DOHH2 (cell line): Measurements from ENCODE around the gene SAMD1.

ENCODE experiments used
- H3F3A ChIP-seq: fragments of 200-600 bp; sonication (generic), shearing (Covaris generic); 2 replicates; pipeline ENCODE4 v1.6.0; 2016; ENCODE audit warnings: antibody characterized with exemption, mild to moderate bottlenecking; ENCODE audit not compliant: control insufficient read depth, insufficient read depth
- H3K27ac ChIP-seq: fragments of 200-600 bp; sonication (generic); 2 replicates; pipeline ENCODE4 v1.5.1; 2014; ENCODE audit warnings: low read depth, mild to moderate bottlenecking, low read length, moderate library complexity
- H3K27me3 ChIP-seq: fragments of 200-600 bp; sonication (generic); 2 replicates; pipeline ENCODE4 v1.6.1; 2014; ENCODE audit warnings: mild to moderate bottlenecking, low read length, mixed read lengths; ENCODE audit not compliant: control insufficient read depth
- H3K36me3 ChIP-seq: fragments of 200-600 bp; sonication (generic); 2 replicates; pipeline ENCODE4 v1.6.1; 2014; ENCODE audit warnings: mild to moderate bottlenecking, low read length, moderate library complexity, mixed read lengths; ENCODE audit not compliant: control insufficient read depth
- H3K4me1 ChIP-seq: fragments of 200-600 bp; sonication (generic); 2 replicates; pipeline ENCODE4 v1.6.1; 2014; ENCODE audit warnings: mild to moderate bottlenecking, low read length, mixed read lengths; ENCODE audit not compliant: control insufficient read depth
- H3K4me2 ChIP-seq: fragments of 200-600 bp; sonication (generic); 2 replicates; pipeline ENCODE4 v1.6.0; 2014; ENCODE audit warnings: mild to moderate bottlenecking, low read length, moderate library complexity
- H3K4me3 ChIP-seq: fragments of 200-600 bp; sonication (generic); 2 replicates; pipeline ENCODE4 v1.5.1; 2014; ENCODE audit warnings: mild to moderate bottlenecking, low read length, mixed read lengths
- H3K79me2 ChIP-seq: fragments of 200-600 bp; sonication (generic); 2 replicates; pipeline ENCODE4 v1.6.1; 2014; ENCODE audit warnings: mild to moderate bottlenecking, low read length, mixed read lengths; ENCODE audit not compliant: control insufficient read depth
- H3K9me2 ChIP-seq: fragments of 200-600 bp; sonication (generic); replicated peaks from 2 replicates; pipeline ENCODE4 v1.6.1; 2014; ENCODE audit warnings: mild to moderate bottlenecking, low read length, mixed read lengths; ENCODE audit not compliant: control insufficient read depth
- H3K9me3 ChIP-seq: fragments of 200-600 bp; sonication (generic); 2 replicates; pipeline ENCODE4 v1.6.1; 2014; ENCODE audit warnings: antibody characterized with exemption, low read length, mixed read lengths; ENCODE audit not compliant: control insufficient read depth, insufficient read depth
- H4K20me1 ChIP-seq: fragments of 200-600 bp; sonication (generic); 2 replicates; pipeline ENCODE4 v1.6.0; 2014; ENCODE audit warnings: low read depth, mild to moderate bottlenecking, antibody characterized with exemption, low read length, moderate library complexity; ENCODE audit not compliant: control insufficient read depth, insufficient read depth
- EZH2phosphoT487 ChIP-seq: fragments of 200-600 bp; sonication (generic); IDR thresholded peaks from 2 replicates; pipeline ENCODE4 v1.6.1; 2017; ENCODE audit warnings: borderline replicate concordance, mild to moderate bottlenecking, antibody characterized with exemption, low read length, moderate library complexity, mixed read lengths
- TF ChIP-seq, protein P1 (sequence below): fragments of 200-600 bp; sonication (generic); IDR thresholded peaks from one replicate; pipeline ENCODE4 v1.5.1; 2014; ENCODE audit warnings: antibody characterized with exemption, mild to moderate bottlenecking, low read depth, low read length; ENCODE audit not compliant: poor library complexity, severe bottlenecking

The SAMD1 gene

DNA sequence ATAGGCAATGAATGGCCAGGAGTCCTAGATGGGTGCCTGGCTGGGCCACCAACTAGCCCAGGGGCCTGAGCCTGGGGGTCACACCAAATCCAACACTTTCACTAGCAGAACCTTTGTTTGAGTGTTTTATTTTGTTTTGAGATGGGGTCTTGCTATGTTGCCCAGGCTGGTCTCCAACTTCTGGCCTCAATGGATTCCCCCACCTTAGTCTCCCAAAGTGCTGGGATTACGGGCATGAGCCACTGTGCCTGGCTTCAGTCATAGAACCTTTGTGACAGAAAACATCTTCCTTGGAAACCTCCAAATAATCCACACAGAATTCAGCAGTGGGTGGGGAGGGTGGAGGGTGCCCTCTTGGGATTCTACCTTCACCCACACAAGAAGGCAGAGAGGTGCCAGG is 20.9 kb upstream of the SAMD1 start:
- no peak overlapping the region for H3K4me2 ChIP-seq
- TF ChIP-seq, protein P1, sequence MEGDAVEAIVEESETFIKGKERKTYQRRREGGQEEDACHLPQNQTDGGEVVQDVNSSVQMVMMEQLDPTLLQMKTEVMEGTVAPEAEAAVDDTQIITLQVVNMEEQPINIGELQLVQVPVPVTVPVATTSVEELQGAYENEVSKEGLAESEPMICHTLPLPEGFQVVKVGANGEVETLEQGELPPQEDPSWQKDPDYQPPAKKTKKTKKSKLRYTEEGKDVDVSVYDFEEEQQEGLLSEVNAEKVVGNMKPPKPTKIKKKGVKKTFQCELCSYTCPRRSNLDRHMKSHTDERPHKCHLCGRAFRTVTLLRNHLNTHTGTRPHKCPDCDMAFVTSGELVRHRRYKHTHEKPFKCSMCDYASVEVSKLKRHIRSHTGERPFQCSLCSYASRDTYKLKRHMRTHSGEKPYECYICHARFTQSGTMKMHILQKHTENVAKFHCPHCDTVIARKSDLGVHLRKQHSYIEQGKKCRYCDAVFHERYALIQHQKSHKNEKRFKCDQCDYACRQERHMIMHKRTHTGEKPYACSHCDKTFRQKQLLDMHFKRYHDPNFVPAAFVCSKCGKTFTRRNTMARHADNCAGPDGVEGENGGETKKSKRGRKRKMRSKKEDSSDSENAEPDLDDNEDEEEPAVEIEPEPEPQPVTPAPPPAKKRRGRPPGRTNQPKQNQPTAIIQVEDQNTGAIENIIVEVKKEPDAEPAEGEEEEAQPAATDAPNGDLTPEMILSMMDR, result no peak
- no peak for TF ChIP-seq EZH2phosphoT487
- no peaks in the 10 kb centered on the region for H3K9me3 ChIP-seq
- H3K36me3 ChIP-seq, result no peaks in the 10 kb centered on the region
- 0 out of 2 replicates have a peak, but pooled peaks cover 5% of the 10 kb centered on the region for H4K20me1 ChIP-seq
- no peak overlapping the region for H3K27ac ChIP-seq
- H3K79me2 ChIP-seq, result peaks cover 28% of the 10 kb centered on the region
- H3K9me2 ChIP-seq, result no peaks in the 10 kb centered on the region
- peaks cover 4% of the 10 kb centered on the region; the same call in 1 of the 2 replicates for H3F3A ChIP-seq
- H3K4me1 ChIP-seq, result peaks cover 26% of the 10 kb centered on the region
- no peak overlapping the region for H3K4me3 ChIP-seq
- H3K27me3 ChIP-seq, result no peaks in the 10 kb centered on the region

DNA sequence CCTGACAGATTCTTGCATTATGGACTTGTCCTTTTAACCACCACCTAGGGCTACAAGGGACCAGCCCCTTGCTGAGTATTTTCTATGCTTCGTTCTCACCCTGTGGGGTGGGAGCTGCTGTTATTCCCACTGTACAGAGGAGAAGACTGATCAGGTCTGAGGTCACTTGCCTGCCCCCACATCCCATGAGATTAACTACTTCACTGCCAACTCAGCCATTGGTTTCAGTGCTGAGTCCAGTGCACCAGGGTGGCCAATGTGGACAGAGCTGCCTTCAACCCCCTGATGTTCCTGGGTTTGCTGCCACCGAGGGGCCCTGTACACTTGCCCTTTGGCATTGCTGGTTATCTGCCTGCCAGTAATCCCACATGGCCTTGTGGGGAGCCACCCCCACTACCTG is 20.1 kb upstream of the SAMD1 start:
- Histone ChIP-seq H3K9me3 (no peaks in the 10 kb centered on the region), H3K27me3 (no peaks in the 10 kb centered on the region), H3K27ac (no peak overlapping the region), H3K9me2 (no peaks in the 10 kb centered on the region), H3K79me2 (peaks cover 20% of the 10 kb centered on the region), H3K36me3 (peaks cover 4% of the 10 kb centered on the region; the same call in 1 of the 2 replicates), H3K4me3 (no peak overlapping the region), H3K4me1 (peaks cover 18% of the 10 kb centered on the region), H3F3A (peaks cover 4% of the 10 kb centered on the region; the same call in 1 of the 2 replicates), H4K20me1 (0 out of 2 replicates have a peak, but pooled peaks cover 5% of the 10 kb centered on the region), H3K4me2 (no peak overlapping the region)
- TF ChIP-seq, protein P1, result no peak
- no peak for TF ChIP-seq EZH2phosphoT487

DNA sequence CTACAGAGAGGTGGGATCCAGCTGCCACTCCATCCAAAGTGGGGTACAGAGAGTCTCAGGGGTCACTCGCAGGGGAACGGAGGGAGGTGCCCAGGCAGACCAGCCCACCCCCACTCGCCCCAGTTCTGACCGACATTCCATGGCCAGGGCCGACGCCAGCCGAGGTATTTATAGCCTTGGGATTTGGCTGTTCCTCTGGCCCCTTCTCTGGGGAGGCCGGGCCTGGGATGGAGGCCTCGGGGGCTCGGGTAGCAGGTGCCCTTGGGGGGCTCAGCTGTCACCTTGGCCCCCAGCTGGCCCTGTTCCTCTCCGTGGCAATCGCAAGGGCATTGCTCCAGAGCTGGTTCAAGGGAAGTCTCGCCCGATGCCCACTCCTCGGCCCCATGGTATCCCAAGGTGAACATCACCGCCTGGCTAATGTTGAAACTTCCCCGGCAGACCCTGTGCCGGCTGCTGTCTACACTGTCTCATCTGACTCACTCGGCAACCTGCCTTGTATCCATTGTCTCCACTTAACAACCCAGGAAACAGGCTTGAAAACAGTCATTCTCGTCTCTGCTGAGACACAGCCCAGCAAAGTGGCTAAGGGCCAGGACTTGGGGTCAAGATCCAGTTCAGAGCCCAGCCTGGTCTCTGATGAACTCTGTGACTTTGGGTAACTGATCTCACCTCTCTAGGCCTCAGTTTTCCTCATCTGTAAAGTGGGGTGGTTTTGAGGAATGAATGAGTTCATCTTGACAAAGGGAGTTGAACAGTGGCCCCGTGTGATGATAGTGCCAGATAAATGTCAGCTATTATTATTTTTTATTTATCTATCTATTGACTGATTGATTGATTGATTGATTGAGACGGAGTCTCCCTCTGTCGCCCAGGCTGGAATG is 17.3 kb upstream of the SAMD1 start:
- Histone ChIP-seq H3K36me3 (peaks cover 4% of the 10 kb centered on the region; the same call in 1 of the 2 replicates), H3K79me2 (no peaks in the 10 kb centered on the region), H3K27me3 (no peaks in the 10 kb centered on the region), H3K4me2 (no peak overlapping the region), H3K27ac (no peak overlapping the region), H3K4me3 (no peak overlapping the region), H4K20me1 (no peaks in the 10 kb centered on the region), H3K9me3 (no peaks in the 10 kb centered on the region), H3K9me2 (no peaks in the 10 kb centered on the region), H3F3A (no peaks in the 10 kb centered on the region), H3K4me1 (0 out of 2 replicates have a peak, but pooled peaks cover 4% of the 10 kb centered on the region)
- TF ChIP-seq, protein P1, result no peak
- no peak for TF ChIP-seq EZH2phosphoT487
